Measurements from ENCODE around the gene DUSP1.

DUSP1 gene

DNA sequence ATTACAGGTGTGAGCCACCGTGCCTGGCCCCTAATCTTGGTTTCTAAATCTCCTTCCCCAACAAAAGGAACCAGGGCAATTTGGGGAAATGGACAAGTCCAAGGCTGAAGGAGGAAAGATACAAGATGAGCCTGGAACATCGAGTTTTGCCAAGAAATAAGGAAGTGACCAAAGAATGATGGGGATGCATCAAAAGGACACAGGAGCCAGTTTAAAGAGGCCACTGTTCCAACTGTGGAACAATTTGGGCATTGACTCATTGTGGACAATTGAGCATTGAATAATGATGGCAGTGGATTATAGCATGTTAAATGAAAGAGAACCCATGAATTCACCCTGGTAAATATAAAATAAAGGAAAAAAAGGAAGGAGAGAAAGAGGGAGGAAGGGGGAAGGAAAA lies 47.5 kb downstream of the DUSP1 start:
- CTCF ChIA-PET, result interaction anchor here (0.6 to 2.1 kb wide), 3 partner anchors 9 to 209 kb away, joined by 3 to 18 read pairs (median 7); no protein-coding TSS in a partner anchor
- no peak overlapping the region for H3K27ac ChIP-seq
- TF ChIP-seq, protein P1, sequence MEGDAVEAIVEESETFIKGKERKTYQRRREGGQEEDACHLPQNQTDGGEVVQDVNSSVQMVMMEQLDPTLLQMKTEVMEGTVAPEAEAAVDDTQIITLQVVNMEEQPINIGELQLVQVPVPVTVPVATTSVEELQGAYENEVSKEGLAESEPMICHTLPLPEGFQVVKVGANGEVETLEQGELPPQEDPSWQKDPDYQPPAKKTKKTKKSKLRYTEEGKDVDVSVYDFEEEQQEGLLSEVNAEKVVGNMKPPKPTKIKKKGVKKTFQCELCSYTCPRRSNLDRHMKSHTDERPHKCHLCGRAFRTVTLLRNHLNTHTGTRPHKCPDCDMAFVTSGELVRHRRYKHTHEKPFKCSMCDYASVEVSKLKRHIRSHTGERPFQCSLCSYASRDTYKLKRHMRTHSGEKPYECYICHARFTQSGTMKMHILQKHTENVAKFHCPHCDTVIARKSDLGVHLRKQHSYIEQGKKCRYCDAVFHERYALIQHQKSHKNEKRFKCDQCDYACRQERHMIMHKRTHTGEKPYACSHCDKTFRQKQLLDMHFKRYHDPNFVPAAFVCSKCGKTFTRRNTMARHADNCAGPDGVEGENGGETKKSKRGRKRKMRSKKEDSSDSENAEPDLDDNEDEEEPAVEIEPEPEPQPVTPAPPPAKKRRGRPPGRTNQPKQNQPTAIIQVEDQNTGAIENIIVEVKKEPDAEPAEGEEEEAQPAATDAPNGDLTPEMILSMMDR (conservative IDR thresholded peaks at IDR 0.05; ENCODE audit: low read depth), result no peak
- no peak for DNase-seq (ENCODE audit: low spot score)
- POLR2A ChIA-PET (ENCODE audit: low non-redundant PET), result no interaction called here

DNA sequence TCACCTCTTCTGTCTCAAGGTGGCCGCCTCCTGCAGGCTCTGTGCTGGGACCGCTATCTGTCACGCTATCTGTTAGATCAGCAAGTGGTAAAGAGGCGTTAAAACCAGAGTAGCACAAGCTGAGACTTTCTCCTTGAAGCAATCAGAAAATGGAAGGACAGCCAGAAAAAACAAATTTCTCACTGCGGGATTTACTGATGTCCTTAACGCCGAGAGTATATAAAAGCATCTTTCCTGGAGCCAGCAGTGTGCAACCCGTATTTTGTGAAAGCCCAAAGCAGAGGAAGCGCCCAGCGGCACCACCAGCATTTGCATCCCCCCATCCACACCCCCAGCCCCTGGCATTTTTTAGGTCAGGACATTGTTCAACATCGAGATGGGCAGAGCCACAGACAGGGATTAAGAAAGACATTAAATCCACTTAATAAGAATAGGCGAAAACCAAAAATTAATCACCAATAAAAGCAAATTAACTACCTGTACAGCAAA lies 48.6 kb downstream of the DUSP1 start:
- POLR2A ChIA-PET (ENCODE audit: low non-redundant PET), result no interaction called here
- TF ChIP-seq, protein P1 (conservative IDR thresholded peaks at IDR 0.05; ENCODE audit: low read depth), result no peak
- CTCF ChIA-PET, result interaction anchor here (0.6 to 1.7 kb wide), 3 partner anchors 8 to 50 kb away, joined by 3 to 6 read pairs (median 3); no protein-coding TSS in a partner anchor
- DNase-seq (ENCODE audit: low spot score), result no peak
- no peak overlapping the region for H3K27ac ChIP-seq

DNA sequence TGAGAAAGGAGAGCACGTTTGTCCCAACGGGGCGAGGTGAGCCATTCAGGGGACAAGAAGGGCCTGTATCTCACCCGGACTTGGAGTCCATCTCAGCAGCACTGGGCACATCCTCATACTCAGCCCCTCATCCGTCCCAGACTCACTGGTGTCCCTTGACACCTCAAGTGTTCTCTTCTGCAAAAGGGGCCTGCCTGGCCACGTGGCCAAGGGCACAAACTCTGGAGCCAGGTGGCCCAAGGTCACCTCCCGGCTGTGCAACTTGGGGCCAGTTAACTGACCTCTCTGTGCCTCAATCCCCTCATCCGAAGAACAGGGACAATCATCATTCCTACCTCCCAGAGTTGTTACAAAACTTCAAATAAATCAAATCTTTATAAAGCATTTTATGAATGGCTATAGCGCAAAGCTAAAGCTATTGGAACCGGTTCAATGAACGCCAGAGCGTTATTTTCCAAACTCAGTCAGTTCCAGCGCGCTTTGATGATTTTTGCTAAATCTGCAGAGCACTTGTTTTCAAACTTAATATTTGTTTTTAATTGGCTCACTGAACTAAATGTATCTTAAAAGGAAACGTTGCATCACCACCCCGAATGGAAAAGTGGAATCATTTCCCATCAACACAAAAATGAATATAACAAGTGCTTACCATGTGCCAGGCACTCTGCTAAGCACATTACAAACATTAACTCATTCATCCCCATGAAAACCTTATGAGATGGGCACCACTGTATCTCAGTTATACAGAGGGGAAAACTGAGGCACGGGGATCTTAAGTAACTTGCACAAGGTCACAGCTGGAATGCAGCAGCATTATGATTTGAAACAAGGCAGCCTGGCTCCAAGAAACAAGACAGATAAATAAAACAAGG lies 49.3 kb downstream of the DUSP1 start:
- no peak for DNase-seq (ENCODE audit: low spot score)
- POLR2A ChIA-PET (ENCODE audit: low non-redundant PET), result no interaction called here
- H3K27ac ChIP-seq, result peak overlapping the region; percentile 3; the same call in 1 of the 2 replicates
- TF ChIP-seq, protein P1 (conservative IDR thresholded peaks at IDR 0.05; ENCODE audit: low read depth), result no peak
- CTCF ChIA-PET, result interaction anchor here (0.6 to 1.7 kb wide), 2 partner anchors 9 to 50 kb away, joined by 3 to 6 read pairs; no protein-coding TSS in a partner anchor

DNA sequence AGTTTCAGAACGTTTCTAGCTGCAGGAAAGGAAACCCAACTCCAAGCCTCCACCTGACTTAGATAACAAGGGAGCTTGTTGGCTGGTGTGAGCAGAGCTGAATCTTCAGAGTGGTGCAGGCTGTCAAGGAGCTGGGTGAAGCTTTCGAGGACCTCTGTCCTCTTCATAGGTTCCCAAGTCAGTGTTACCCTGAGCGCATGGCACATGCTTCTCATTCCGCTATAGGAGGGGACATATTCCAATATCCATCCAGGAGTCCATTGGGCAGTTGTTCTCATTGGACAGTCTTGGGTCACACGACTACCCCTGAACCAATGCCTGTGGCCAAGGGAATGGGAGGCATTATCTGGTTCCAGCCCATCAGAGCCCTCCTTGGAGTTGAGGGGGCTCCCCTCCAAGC lies 50.3 kb downstream of the DUSP1 start:
- TF ChIP-seq, protein P1 (conservative IDR thresholded peaks at IDR 0.05; ENCODE audit: low read depth), result no peak
- DNase-seq (ENCODE audit: low spot score), result no peak
- H3K27ac ChIP-seq, result peak overlapping the region; percentile 3
- ChIA-PET POLR2A (ENCODE audit: low non-redundant PET) (interaction anchor here (1.0 to 1.1 kb wide), 2 partner anchors 13 to 51 kb away, joined by 3 read pairs; no protein-coding TSS in a partner anchor), CTCF (interaction anchor here (0.6 to 2.4 kb wide), 2 partner anchors 18 to 212 kb away, joined by 6 read pairs; no protein-coding TSS in a partner anchor)

DNA sequence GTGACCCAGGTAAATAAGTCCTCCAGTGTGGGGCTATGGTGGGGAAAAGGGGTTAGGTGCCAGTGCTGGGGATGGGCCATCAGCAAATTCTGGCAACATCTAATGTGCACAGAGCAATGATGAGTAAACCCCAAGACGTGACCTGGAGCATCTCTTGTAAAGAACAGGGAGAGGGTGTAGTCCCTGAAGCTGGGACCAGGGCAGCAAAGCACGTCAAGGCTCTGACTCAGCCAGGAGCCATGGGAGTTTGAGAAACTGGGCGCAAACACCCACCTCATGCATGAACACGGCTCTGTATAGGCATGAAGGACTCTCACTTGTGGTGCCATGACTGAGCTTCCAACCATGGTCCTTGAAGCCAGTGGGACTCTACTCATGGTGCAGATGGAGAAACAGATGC lies 51.8 kb downstream of the DUSP1 start:
- POLR2A ChIA-PET (ENCODE audit: low non-redundant PET), result no interaction called here
- CTCF ChIA-PET, result interaction anchor here (2.4 kb wide), 1 partner anchor 213 kb away, joined by 6 read pairs; no protein-coding TSS in a partner anchor
- TF ChIP-seq, protein P1 (conservative IDR thresholded peaks at IDR 0.05; ENCODE audit: low read depth), result no peak
- no peak for DNase-seq (ENCODE audit: low spot score)
- no peak overlapping the region for H3K27ac ChIP-seq

DNA sequence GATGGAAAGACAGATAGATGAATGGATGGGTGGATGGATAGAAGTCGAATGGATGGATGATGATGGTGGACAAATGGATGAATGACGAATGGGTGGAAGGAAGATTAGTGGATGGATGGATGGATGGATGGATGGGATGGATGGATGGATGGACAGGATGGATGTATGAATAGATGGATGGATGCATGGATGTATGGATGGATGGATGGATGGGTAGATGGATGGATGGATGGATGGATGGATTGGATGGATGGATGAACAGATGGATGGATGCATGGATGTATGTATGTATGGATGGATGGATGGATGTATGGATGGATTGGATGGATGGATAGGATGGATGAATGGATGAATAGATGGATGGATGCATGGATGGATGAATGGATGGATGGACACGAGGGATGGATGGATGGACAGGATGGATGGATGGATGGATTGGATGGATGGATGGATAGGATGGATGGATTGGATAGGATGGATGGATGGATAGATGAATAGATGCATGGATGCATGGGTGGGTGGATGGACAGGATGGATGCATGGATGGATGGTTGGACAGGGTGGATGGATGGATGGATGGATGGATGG lies 52.4 kb downstream of the DUSP1 start:
- ChIA-PET CTCF (interaction anchor here (2.4 kb wide), 1 partner anchor 214 kb away, joined by 6 read pairs; no protein-coding TSS in a partner anchor), POLR2A (ENCODE audit: low non-redundant PET) (no interaction called here)
- no peak overlapping the region for H3K27ac ChIP-seq
- no peak for DNase-seq (ENCODE audit: low spot score)
- TF ChIP-seq, protein P1 (conservative IDR thresholded peaks at IDR 0.05; ENCODE audit: low read depth), result no peak

All from RWPE1 (cell line).